K562 treated with DMSO at 1 percent for 4 hours (cell line): ENCODE data around the gene SLC35G6. TPM values are rescaled to one million over a fixed set of nuclear protein-coding genes. Genes with fewer than 3 reads are reported as not detected.

Source experiments
- total RNA-seq: library from RNA; unstranded; fragments of 300-600 nt; gene quantifications from 2 replicates; pipeline ENCODE4 v1.2.3, GENCODE V29; 2022; ENCODE audit not compliant: insufficient read depth

The SLC35G6 gene
- not detected in 2 replicates for total RNA-seq

DNA sequence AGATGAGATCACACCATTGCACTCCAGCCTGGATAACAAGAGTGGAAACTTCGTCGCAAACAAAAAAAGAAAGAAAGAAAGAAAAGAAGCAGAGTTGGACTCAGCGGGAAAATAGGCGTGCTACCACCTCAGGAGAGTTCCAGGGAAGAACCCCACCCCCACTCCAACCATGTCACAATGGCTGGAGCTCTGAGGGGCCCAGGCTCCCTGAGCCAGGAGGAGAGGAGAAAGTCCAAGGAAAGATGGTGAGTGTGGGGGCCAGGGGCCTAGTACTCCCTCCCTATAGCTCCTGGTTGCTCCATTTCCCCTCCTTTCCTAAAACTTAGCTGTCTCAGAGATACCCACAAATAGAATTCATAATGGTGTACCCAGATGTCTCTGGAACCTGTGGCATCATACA, at the start of gene SLC35G6:
SLC35G6 (plus strand) TSS at position 172 of the 400 bp plus-strand sequence; CDS start at position 243, 71 bp downstream.

GRCh38 chr17:7439462-7440112, 41.7 kb upstream of the SLC35G6 start, which contains the start of gene FGF11:
Gene FGF11 (plus strand): TSS chr17:7439512. CDS start chr17:7439621, 109 bp downstream.

GRCh38 chr17:7444682-7445618, 36.3 kb upstream of the SLC35G6 start, which contains the start of gene CHRNB1:
Gene CHRNB1 (plus strand): TSS chr17:7445061. CDS start chr17:7445128, 67 bp downstream.

GRCh38 chr17:7479213-7480088, 1.8 kb upstream of the SLC35G6 start, which contains the start of gene ZBTB4:
Gene ZBTB4 (minus strand): TSS chr17:7479631. CDS start chr17:7466801, 12,830 bp downstream.

GRCh38 chr17:7484067-7484918, 3.0 kb downstream of the SLC35G6 start, which contains the start of gene POLR2A:
Gene POLR2A (plus strand): TSS chr17:7484366.

Other genes starting within 250 kb of the SLC35G6 start
- 46.3 and 47.3 TPM in 2 replicates for gene DVL2, start 246.9 kb upstream of the SLC35G6 start, total RNA-seq
- gene PHF23, start 242.0 kb upstream of the SLC35G6 start, total RNA-seq: 11.3 and 15.0 TPM in 2 replicates
- gene GABARAP, start 239.0 kb upstream of the SLC35G6 start, total RNA-seq: 256 and 265 TPM in 2 replicates
- gene CTDNEP1, start 229.7 kb upstream of the SLC35G6 start, total RNA-seq: 77.2 and 80.6 TPM in 2 replicates
- gene ELP5, start 229.2 kb upstream of the SLC35G6 start, total RNA-seq: 46.9 and 57.4 TPM in 2 replicates
- gene CLDN7, start 219.0 kb upstream of the SLC35G6 start, total RNA-seq: 20.0 and 29.2 TPM in 2 replicates
- gene SLC2A4, start 199.7 kb upstream of the SLC35G6 start, total RNA-seq: 0.82 TPM in 1 of 2 replicates, not detected in the other
- not detected in 2 replicates for gene YBX2, start 186.8 kb upstream of the SLC35G6 start, total RNA-seq
- 354 and 384 TPM in 2 replicates for gene EIF5A, start 173.8 kb upstream of the SLC35G6 start, total RNA-seq
- gene GPS2, start 166.1 kb upstream of the SLC35G6 start, total RNA-seq: 45.5 and 46.9 TPM in 2 replicates
- gene NEURL4, start 152.1 kb upstream of the SLC35G6 start, total RNA-seq: 8.2 and 13.1 TPM in 2 replicates
- gene ACAP1, start 144.9 kb upstream of the SLC35G6 start, total RNA-seq: 4.5 and 5.4 TPM in 2 replicates
- 3.2 and 4.3 TPM in 2 replicates for gene KCTD11, start 129.3 kb upstream of the SLC35G6 start, total RNA-seq
- not detected in 2 replicates for gene TMEM95, start 126.3 kb upstream of the SLC35G6 start, total RNA-seq
- gene TNK1, start 100.4 kb upstream of the SLC35G6 start, total RNA-seq: 7.3 and 8.2 TPM in 2 replicates
- 7.7 and 10.7 TPM in 2 replicates for gene PLSCR3, start 86.9 kb upstream of the SLC35G6 start, total RNA-seq
- gene TMEM256, start 77.3 kb upstream of the SLC35G6 start, total RNA-seq: 43.4 and 70.5 TPM in 2 replicates
- gene NLGN2, start 73.6 kb upstream of the SLC35G6 start, total RNA-seq: 7.1 and 11.9 TPM in 2 replicates
- gene SPEM1, start 61.1 kb upstream of the SLC35G6 start, total RNA-seq: not detected in 2 replicates
- not detected in 2 replicates for gene SPEM2, start 55.8 kb upstream of the SLC35G6 start, total RNA-seq
- not detected in 2 replicates for gene SPEM3, start 52.6 kb upstream of the SLC35G6 start, total RNA-seq
- gene TMEM102, start 46.0 kb upstream of the SLC35G6 start, total RNA-seq: 6.8 and 6.9 TPM in 2 replicates
- 5.7 and 9.0 TPM in 2 replicates for gene FGF11, start 41.9 kb upstream of the SLC35G6 start, total RNA-seq
- 8.1 and 9.3 TPM in 2 replicates for gene CHRNB1, start 36.4 kb upstream of the SLC35G6 start, total RNA-seq
- gene ZBTB4, start 1.8 kb upstream of the SLC35G6 start, total RNA-seq: 3.2 TPM in 2 replicates
- gene POLR2A, start 2.9 kb downstream of the SLC35G6 start, total RNA-seq: 59.8 and 69.8 TPM in 2 replicates
- 1.7 and 2.1 TPM in 2 replicates for gene TNFSF12, start 67.6 kb downstream of the SLC35G6 start, total RNA-seq
- 1.0 and 1.9 TPM in 2 replicates for gene TNFSF13, start 77.3 kb downstream of the SLC35G6 start, total RNA-seq
- 36.6 and 40.6 TPM in 2 replicates for gene SENP3, start 80.5 kb downstream of the SLC35G6 start, total RNA-seq
- 45.7 and 47.2 TPM in 2 replicates for gene CD68, start 98.2 kb downstream of the SLC35G6 start, total RNA-seq
- gene MPDU1, start 102.4 kb downstream of the SLC35G6 start, total RNA-seq: 82.7 and 83.4 TPM in 2 replicates
- 4.0 and 8.5 TPM in 2 replicates for gene SOX15, start 108.6 kb downstream of the SLC35G6 start, total RNA-seq
- gene FXR2, start 133.5 kb downstream of the SLC35G6 start, total RNA-seq: 40.7 and 49.2 TPM in 2 replicates
- gene SAT2, start 146.4 kb downstream of the SLC35G6 start, total RNA-seq: 29.5 and 43.0 TPM in 2 replicates
- gene SHBG, start 148.7 kb downstream of the SLC35G6 start, total RNA-seq: not detected in 2 replicates
- 2.0 and 3.5 TPM in 2 replicates for gene ATP1B2, start 169.5 kb downstream of the SLC35G6 start, total RNA-seq
- 5.5 and 5.8 TPM in 2 replicates for gene TP53, start 206.0 kb downstream of the SLC35G6 start, total RNA-seq
- 29.2 and 33.1 TPM in 2 replicates for gene WRAP53, start 207.0 kb downstream of the SLC35G6 start, total RNA-seq
- gene EFNB3, start 223.8 kb downstream of the SLC35G6 start, total RNA-seq: not detected in 2 replicates
- gene DNAH2, start 236.3 kb downstream of the SLC35G6 start, total RNA-seq: not detected in 2 replicates